GM19324 (cell line): ENCODE data around the gene PRKRA.
"Not testable (repeated sequence)": the region's sequence is repeated elsewhere in the genome, so short reads cannot be mapped to it uniquely, and the experiment has no call there.

ENCODE experiments used
- ATAC-seq: cut with Tn5 transposase; IDR thresholded peaks from one replicate; pipeline ENCODE4 v1.9.1; 2021; ENCODE audit warnings: mild to moderate bottlenecking, moderate library complexity; ENCODE audit not compliant: unreplicated experiment, low FRiP score

Gene PRKRA

DNA sequence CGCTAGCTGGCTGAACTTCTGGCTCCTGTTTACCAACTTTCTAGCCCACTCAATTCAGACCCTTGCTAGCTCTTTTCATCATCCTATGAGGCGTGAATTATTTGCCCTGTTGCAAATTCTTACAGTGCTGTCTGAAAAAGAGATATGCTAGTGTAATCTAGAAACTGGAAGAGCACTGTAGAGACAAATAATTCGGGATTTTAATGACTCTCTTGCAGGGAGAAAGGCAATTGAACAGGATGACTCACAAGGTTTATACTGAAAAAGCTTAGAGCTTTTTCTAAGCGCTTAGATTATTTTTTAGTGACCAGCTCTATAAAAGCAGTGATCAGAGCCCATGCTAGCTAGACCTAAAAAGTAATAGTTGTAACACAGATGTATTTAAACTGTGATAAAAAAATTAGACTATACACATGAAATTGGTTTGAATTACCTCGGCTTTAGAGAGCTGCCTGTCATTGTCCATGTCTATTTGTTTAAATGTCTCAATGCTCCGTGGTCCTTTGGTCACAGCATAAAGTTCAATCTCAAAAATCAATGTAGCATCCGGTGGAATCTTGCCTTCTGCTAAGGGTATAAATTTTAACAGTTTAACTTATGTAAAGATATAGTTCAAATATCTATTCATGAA, 18.4 kb upstream of the PRKRA start:
- no peak for ATAC-seq

DNA sequence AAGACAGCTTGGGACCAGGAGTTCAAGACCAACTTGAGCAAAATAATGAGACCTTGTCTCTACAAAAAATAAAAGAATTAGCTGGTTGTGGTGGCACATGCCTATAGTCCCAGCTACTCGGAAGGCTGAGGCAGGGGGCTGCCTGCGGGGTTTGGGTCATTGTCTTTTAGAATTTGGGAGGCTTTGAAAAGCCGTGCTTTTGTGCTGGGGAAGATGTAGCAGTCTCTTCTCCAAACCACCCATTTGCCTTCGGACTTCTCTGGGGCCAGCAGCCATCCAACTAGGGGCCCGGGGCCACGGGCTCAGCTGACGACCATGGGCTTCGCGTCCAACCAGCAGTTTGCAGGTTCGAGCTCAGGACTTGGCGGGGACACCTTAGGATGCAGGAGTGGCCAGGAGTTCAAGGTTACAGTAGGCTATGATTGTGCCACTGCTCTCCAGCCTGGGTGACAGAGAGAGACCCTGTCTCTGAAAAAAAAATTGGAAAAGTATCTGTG, 6.5 kb upstream of the PRKRA start:
- no peak for ATAC-seq

DNA sequence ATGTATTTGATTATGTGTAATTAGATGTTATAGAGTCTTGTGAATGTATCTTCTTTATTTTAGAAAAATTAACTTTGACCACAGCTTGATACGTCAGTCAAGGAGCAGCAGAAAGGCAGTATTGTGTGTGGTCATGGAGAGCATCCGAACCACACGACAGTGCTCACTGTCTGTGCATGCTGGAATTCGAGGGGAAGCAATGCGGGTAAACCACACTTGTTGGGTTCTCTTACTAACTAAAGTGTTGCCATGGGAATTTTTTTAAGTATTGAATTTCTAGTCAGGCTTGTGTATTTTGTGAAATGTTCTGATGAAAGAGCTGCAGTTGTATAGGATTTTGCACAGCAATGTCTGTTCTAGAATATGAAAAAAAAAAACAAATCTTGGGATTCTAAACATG, 5.0 kb upstream of the PRKRA start:
- no peak for ATAC-seq

DNA sequence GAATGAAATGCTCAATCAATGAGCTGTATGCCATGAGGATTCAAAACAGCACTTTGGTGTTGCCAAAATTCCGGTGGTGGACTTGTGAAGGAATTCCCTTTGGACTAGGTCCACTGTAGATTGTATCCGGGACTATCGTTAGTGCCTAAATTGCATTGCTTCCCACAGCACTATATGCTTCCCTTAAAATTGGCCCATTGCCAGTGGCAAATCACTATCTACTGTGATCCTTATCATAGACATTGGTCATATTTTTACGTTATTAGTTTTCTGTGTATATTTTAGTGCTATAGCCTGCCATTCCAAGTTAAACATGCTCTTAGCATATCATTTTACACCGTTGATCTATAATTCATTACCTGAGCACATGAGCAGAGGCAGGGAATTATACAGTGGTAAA, 1.9 kb upstream of the PRKRA start:
- no peak for ATAC-seq

DNA sequence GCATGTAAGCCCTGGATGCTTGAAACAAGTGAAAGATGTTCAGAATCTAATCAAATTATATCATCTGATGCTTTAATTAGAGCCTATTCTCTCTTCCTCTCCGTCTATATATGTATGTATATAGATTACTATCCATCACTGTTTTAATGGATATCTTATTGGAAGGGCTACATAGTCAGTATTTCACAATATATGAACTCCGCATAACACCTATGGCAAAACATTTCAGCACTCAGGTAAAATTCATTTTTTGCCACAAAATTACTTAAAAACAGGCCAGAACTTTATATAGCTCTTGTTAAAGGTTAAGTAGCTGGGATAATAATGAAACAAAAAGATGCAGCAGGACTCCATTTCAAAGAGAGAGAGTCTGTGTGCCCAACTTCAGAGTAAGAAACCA, 1.4 kb upstream of the PRKRA start:
- ATAC-seq, result no peak

DNA sequence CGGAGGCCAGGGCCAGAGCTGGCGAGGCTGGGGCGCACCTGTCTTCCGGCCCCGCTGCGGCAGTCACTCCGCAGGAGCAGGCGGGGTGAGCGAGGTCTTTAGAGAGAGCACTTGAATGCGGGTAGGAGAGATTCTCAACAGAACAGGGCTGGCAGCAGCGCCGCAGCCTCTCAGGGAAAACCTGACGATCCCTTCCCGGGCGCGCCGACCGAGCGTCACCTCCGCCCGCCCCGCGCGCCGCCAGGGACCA, 526 bp downstream of the PRKRA start:
- peak; percentile 58 for ATAC-seq

DNA sequence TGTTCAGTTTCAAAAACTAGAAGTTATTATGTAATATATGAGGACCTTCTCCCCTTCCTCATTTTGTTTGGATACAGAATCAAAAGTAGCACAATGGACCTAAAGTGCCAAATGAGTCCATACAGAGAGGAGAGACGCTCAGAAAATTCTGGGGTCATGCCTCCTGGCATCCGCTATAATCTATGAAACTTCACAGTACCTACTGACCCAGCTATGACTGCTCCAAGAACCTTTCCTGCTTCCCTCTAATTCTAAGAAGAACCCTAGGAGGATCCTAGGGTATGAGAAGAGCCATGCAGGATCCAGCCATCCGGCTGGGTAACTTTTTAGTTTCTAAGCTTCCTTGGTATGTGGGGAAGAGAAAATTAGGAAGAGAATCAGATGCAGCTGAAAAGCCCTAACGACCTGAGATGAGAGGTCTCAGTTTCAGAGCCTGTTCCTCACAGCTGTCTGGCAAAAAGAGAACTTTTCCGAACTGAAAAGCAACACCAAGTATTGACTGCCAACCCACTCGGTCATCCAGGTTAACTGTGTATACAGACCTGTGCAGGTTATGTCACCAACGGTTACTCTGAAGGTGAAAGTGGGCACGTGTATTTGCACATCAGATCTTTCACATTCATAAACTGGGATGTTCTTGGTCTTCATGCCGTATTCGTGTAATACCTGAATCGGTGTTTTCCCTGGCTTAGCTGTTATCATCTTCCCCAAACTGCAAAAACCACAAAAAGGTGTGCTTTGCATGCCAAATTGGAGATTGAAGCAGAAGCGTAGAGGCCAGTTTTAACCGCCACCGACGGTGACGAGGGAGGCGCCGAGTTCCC, 1.1 kb downstream of the PRKRA start:
- ATAC-seq, result peak; percentile 6

DNA sequence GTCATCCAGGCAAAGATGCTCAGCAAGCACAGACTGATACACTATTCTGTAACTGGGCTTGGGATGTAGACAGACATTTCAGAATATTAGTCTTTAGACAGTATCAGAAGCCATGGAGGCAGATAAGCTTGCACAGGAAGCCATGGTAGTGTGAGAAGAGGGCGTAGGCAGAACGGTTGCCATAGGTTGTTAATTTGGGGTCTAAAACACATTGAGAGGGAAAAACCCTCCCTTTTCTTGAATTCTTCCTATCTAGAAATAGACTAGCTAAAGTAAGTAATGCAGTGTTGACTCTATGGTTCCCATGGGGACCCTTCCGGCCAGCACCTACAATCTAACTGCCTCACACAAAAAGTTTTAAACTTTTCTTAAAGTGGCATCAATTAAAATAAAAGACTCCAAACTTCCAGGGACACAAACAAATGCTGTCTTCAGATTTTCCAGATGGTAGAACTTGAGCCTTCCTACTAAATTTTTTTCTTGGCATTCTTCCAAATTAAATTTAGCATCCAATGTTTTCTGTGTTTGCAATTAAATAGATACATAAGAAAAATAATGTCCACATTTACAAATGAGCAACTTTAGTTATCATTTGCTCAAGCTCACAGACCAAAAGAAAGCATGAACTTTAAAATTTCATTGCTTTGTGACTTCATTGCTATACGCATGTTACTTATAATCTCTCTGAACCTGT, 1.9 kb downstream of the PRKRA start:
- no peak for ATAC-seq

DNA sequence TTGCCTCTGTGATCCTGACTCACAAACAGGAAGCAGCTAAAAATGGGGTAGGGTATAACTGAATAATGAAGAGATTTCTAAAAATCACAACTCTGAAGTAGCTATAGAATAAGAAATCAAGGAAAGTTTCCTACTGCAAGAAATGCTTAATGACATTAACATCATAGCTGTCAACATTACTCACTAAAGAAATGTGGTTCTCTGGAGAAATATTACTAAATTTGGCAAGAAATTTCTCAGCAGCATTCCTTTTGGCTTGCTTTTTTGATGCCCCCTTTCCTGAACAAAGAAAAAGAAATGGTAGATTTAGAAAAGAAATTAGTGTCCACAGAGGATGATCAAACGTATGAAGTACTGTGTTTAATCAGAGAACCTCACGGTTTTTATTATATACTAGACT, 9.5 kb downstream of the PRKRA start:
- ATAC-seq, result no peak

DNA sequence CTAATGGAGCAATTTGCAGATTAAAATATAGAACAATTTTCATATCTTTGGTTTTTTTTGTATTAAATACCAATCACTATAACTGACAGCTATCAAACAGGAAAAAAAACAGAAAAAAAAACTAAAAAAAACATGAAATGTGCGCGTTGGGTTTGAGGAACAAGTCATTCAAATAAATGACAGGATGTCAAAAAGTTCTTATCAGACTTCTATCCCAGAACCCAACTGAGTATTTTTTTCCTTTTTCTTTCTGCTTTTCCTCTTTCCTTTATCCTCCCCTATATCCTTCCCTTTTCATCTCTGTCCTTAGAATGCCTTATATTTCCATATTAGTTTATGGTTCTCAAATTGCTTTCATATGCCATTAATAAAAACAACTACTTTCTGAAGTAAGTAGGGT, 14.3 kb downstream of the PRKRA start:
- no peak for ATAC-seq

DNA sequence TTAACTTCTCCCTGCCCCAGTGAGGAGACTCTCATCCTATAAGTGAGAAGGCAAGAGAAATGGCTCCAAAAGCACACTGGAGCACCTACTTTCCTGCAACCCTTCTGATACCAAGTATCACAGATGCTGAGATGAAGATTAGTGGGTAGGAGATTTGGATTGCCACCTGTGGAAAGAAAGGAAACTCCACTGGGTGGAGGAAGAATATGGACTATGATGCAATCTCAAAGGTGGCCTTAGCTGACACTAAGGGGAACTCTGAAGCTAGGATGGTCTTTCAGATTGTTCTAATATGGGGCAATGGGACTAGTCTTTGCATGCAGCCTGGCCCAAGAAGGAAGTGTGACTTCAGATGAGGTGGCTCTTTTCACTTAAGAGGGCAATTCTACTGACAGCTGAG, 21.6 kb downstream of the PRKRA start:
- ATAC-seq, result no peak

DNA sequence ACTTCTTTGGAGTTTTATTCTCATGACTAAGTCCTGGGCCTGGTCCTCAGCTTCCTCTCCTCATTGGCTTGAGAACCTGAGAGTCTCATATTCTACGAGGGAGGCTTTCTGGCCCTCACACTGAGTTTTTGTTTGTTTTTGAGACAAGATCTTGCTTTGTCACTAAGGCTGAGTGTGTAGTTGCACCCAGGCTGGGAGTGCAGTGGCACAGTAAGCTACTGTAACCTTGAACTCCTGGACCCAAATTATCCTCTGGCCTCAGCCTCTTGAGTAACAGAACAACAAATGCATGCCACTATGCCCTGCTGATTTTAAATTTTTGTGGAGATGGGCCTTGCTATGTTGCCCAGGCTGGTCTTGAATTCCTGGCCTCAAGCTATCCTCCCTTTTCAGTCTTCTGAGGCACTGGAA, 22.6 kb downstream of the PRKRA start:
- no peak for ATAC-seq

DNA sequence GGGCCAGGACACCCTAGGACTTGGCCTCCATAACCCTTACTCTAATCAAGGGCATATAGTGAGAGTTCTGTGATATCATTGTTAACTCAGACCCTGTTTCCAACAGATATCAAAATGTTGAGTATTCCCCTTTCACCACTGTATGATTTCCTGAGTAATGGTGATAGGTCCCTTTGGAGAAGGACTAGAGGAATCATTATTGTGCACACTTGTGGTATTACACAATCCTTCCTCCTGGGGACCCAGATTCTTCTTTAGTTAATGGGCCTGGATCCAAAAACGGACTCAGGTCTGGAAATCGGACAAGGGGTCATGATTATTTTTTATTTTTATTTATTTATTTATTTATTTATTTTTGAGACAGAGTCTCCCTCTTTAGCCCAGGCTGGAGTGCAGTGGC, 23.5 kb downstream of the PRKRA start:
- ATAC-seq, result no peak

DNA sequence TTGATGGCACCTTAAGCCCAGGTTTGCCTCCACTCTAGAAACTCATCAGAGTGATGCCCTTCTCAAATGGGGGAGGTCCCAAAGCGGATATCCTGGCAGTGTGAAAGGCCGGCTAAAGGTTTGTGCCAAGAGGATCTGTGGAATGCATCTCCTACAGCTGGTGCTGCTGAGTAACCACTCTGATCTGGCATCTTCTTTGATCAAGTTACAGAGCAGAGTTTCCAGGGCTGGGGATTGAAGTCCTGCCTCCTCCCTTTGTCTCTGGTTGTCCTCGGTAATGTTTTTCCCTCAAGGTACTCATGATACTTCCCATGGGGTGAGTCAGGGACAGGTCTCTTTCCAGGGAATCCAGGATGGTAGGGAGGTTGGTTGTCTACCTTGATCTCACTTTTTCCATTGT, 24.6 kb downstream of the PRKRA start:
- no peak for ATAC-seq

DNA sequence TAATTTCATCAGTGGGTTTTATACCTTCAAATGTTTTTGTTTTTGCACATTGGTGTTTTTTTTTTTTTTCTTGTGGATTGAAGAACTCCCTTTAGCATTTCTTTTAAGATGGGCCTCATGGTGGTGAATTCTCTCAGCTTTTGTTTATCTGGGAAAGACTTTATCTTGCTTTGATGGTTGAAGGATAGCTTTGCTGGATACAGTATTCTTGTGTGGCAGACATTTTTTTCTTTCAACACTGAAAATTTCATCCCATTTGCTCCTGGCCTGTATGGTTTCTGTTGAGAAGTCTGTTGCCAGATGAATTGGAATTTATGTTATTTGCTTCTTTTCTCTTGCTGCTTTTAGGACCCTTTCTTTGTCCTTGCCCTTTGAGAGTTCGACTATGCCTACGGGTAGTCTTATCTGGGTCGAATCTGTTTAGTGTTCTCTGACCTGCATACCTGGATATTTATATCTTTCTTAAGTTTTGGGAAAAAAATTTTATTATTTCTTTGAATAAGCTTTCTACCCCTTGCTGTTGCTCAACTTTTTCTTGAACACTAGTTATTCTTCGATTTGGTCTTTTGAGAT, 25.6 kb downstream of the PRKRA start:
- ATAC-seq, result no peak

DNA sequence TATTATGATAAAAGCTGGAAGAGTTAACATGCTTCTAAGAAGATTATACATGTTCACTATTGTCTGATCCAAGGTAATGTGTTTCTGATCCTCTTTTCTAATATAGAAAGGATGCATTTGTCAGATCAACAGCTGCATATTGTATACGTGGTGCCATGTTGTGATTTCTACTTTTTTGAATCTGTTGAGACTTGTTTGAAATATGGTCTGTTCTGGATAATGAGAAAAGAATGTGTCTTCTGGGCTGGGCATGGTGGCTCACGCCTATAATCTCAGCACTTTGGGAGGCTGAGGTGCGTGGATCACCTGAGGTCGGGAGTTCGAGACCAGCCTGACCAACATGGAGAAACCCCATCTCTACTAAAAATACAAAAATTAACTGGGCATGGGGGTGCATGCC, 27.2 kb downstream of the PRKRA start:
- not testable (repeated sequence) for ATAC-seq

DNA sequence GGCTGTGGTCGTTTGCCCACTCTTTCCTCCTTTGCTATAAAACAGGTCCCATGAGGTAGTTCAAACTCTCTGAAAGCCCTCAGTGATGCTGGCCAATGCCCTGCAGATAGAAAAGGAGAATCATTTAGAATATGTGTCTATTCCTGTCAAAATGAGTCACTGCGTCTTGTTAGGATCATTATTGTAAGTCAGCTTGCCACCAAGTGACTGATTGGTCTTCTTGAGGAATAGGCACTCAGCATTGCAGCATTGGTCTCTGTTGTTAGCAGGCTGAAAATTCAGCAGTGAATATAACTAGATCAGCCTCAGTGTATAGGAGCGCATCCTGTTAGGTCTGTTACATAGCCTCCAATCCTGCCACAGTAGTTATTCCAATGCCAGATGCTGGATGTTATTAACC, 28.9 kb downstream of the PRKRA start:
- ATAC-seq, result no peak

DNA sequence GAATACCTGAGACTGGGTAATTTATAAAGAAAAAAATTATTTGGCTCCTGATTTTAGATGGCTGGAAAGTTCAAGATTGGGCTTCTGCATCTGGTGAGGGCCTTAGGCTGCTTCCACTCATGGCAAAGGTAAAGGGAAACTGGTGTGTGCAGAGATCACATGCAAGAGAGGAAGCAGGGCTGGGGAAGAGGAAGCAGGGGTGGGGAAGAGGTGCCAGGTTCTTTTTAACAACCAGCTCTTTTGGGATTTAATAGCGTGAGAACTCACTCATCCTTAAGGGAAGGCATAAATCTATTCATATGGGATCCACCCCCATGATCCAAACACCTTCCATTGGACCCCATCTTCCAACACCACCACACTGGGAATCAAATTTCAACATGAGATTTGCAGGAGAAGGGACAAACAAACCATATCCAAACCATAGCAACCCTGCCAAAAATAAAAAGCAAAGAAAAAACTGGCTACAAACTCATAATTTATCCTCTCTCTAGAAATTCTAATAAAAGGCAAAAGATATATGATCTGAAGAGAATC, 30.4 kb downstream of the PRKRA start:
- ATAC-seq, result no peak

DNA sequence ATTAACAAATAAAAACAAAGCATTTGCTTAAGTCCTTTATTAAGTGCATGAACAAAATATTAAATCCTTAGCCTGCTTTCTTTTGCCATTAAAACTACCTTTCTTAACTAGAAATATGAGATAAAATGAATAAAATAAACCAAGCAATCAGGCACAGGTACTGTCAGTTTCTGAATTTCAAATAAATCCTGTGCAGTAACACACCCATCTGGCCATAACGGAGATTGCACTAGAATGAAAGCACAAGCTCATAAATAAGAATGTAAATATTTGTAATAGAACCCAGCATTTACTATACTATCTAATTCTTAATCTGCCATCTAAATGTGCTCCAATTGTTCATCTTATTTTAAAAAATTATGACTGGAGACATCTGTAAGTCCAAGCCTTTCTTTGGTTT, 31.9 kb downstream of the PRKRA start:
- no peak for ATAC-seq

DNA sequence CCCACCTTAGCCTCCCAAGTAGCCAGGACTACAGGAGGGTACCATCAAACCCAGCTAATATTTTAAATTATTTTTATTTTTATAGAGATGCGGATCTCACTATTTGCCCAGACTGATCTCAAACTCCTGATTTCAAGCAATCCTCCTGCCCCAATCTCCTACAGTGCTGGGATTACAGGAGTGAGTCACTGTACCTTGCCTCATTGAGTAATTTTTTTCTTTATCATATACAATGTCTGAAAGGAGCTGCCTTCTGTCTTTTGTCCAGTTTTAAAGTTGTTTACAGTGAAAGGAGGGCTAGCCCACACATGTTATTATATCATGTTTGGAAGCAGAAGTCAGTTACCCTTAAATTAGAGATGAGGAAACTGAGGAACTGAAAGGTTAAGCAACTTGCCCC, 32.5 kb downstream of the PRKRA start:
- ATAC-seq, result no peak

DNA sequence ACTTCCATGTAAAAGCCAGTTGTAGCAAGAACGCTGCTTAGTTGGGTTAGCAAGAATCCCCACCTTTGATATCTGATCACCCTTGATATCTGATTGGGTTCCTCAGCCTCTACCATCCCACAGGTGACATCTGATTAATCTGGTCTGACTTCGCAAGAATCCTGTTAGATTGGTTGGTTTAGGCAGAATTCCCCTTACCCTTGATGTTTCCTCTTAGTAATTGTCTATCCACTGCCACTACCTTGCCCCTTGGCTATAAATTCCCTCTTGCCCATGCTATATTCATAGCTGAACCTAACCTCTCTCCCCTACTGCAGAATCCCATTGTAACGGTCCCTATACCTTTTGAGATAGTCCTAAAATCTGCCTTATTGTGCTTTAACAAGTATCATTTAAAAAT, 33.1 kb downstream of the PRKRA start:
- no peak for ATAC-seq
